Upper lobe of left lung (tissue), 4 donors: ENCODE measurements around the gene HIPK1.

ENCODE experiments used
- CTCF ChIP-seq, 6 experiments: fragments of 450-650 bp in 4 of 6; fragments of 200-600 bp in 2 of 6; sonication (generic) in 2 of 6; IDR thresholded peaks; one replicate each; pipeline ENCODE4 v1.5.1; 2016 to 2019; ENCODE audit warnings: antibody characterized with exemption in 6 of 6
- EP300 ChIP-seq, 4 donors: sonication (generic); formaldehyde crosslinking; IDR thresholded peaks; one replicate each; pipeline ENCODE4 v1.5.1; 2017; ENCODE audit warnings: antibody characterized with exemption in 4 of 4, control low read depth in 2 of 4
- POLR2A ChIP-seq, 4 donors: fragments of 450-650 bp; IDR thresholded peaks; one replicate each; pipeline ENCODE4 v1.5.1; 2016 to 2017; ENCODE audit warnings: antibody characterized with exemption in 4 of 4, mild to moderate bottlenecking in 2 of 4
- POLR2AphosphoS5 ChIP-seq, 2 donors: sonication (generic); formaldehyde crosslinking; IDR thresholded peaks; one replicate each; pipeline ENCODE4 v1.5.1; 2017; ENCODE audit warnings: antibody characterized with exemption in 2 of 2

- no peak for TF ChIP-seq CTCF (IDR thresholded peaks at IDR 0.05)
- TF ChIP-seq POLR2AphosphoS5 (IDR thresholded peaks at IDR 0.05), result no peak
- no peak for TF ChIP-seq POLR2A (IDR thresholded peaks at IDR 0.05)
- no peak for TF ChIP-seq EP300 (IDR thresholded peaks at IDR 0.05)
Observed at GRCh38 chr1:114023377-114023776, 94.3 kb downstream of the HIPK1 start.
